Suppressor macrophage treated with lipopolysaccharide for 1 hour (primary cell): ENCODE results near the gene OR10Z1.
A peak's percentile ranks its signal among the peaks of the same experiment; 100 is the strongest.

ENCODE experiments used
- DNase-seq, 3 donors: peaks; one replicate each; pipeline ENCODE4 v3.0.0-alpha.2; 2020 to 2022

OR10Z1 gene, protein sequence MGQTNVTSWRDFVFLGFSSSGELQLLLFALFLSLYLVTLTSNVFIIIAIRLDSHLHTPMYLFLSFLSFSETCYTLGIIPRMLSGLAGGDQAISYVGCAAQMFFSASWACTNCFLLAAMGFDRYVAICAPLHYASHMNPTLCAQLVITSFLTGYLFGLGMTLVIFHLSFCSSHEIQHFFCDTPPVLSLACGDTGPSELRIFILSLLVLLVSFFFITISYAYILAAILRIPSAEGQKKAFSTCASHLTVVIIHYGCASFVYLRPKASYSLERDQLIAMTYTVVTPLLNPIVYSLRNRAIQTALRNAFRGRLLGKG

DNA sequence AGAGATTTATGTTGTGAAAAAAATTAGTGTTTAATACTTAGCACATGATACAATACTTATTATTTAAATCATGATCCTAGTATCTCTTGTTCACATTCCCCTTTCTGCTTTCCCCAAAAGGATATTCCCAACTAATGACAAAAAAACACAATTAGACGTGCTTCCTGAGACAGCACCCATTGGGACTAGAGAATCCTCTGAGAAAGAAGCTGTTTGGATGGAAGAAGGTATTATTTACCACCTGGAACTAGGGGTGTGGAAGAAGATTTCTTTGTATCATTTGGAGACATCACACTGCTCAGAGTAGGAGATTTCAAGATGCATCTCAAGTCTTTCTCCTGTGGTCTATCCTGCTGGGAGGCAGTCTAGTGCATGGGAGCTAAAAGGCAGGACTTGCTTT lies at the start of gene OR10Z1:
OR10Z1 (plus strand) TSS at position 301 of the 400 bp plus-strand sequence. CDS start 1,171 bp downstream, outside the sequence.
- DNase-seq = no peak

DNA sequence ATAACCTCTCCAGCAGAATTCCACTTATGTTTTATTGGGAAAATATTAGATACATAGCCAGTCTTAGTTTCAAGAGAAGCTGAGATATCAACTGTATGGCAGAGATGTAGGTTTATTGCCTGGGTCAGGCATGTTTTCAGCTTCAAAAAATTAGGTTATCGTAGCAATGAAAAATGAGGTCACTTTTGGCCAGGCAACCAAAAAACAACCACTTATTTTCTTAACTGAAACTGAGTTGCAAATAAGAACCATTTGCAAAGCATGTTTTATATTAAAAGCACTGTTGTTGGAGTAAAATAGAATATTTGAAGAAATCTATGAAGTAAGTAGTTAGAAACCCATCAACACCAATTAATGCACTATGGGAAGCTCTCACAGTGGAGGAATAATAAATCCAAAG lies 45.4 kb upstream of the OR10Z1 start:
- DNase-seq = no peak

DNA sequence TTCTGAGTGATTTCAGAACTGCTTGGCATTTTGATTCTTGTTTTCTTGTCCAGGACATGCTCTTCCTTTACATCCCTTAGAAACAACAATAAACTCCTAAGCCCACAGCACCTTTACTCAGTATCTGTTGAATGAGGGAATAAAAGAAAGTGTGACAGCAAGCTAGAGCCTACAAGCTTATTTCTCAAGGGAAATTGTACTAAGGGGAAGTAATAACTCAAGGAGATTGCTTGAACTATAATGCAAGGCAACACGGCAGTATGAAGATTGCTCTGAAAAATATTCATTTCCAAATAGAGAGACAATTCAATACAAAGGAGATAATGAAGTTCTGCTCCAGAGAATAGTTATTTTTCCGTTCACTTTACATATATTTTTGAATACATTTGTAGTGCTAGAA lies 41.2 kb upstream of the OR10Z1 start:
- DNase-seq = peak in 1 of 3 donors; percentile 22

DNA sequence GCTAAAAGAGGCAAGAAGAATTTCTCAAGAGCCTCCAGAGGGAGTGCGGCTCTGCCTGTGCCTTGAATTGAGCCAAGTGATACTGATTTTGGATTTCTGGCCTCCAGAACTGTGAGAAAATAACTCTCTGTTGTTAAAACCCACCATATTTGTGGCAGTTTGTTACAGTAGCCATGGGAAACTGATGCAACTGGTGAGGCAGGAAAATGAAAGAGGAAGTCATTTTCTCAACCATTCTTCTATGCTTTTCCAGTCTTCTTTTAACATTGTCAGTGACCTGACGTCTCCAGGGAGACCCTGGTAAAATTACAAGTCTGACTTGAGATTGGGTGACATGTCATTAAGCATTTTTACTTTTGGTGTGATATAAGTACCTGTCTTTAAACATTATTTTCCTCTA lies 40.5 kb upstream of the OR10Z1 start:
- peak; percentile 36 to 56 (median 55) for DNase-seq

DNA sequence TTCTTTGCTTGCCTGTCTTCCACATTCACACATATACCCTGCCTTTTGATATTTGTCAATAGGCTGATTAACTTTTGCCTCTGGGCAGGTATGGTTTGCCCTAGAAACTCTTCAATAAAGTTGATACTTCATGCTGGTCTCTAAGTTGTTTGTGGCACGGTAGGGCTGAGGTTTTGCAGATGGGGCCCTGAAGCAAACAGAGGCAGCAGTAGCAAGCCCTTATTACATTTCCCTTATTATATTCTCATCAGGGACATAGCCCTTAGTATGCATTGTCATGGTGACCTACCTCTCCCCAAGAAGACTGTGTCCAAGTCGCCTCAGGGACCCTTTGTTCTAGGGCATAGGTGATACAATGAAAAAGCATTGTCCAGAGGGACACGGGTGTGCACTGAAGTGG lies 34.6 kb upstream of the OR10Z1 start, which contains the start of gene OR6P1:
OR6P1 (minus strand) TSS at position 101 of the 400 bp plus-strand sequence. CDS start 6,976 bp downstream, outside the sequence.
- DNase-seq = no peak

DNA sequence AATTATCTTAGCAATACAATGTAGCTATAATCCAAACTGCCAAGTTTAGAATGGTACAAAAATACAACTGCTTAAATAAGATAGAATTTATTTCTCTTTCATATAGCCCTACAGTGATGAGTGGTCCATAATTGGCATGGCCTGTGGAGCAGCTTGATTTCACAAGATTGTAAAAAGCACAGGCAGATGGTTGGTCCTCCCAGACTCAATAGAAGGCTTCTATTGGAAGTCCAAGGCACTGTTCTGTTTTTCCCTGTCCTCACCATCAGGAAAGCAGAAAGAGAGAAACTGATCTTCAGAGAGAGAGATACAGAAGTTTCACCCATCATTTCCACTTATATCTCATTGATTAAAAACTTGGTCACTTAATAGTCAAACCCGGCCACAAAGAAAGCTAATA lies 32.8 kb upstream of the OR10Z1 start:
- no peak for DNase-seq

DNA sequence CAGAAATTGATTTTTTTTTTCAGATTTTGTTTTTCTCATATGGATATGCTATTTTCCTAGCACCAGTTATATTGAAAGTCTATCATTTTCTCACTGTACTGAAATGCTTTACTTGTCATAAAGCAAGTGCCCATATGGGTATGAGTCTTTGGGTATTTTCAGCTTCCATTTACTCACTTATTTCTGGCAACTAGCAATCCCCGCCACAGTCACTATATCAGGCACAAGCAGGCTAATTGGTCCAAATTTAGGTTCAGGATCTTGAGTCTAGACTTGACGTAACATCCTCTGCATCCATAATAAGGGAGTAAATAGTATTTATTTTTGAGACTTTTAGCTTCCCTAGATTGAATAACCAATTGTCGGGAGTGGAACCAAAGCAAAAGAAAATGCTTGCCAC lies 27.5 kb upstream of the OR10Z1 start:
- no peak for DNase-seq

DNA sequence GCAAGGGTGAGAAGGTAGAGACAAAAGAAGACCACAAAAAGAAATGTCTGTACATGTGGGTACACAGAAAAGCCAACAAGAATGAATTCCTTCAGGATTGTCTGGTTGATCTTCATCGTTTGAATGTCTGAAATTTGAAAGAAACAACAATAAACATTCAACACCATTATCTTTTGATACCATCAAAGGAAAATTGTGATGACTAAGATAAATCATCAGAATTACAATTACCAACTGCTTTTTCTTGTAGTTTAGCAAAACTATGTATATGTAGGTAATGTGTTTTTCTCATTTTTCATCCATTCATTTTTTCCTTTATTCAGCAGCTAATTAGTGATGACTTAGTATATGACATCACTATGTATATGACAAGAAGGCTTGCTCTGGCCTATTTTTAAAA lies 25.3 kb upstream of the OR10Z1 start, which contains the start of gene OR10X1:
OR10X1 (minus strand) TSS at position 167 of the 400 bp plus-strand sequence; CDS start at position 167, 0 bp downstream.
- DNase-seq = no peak

DNA sequence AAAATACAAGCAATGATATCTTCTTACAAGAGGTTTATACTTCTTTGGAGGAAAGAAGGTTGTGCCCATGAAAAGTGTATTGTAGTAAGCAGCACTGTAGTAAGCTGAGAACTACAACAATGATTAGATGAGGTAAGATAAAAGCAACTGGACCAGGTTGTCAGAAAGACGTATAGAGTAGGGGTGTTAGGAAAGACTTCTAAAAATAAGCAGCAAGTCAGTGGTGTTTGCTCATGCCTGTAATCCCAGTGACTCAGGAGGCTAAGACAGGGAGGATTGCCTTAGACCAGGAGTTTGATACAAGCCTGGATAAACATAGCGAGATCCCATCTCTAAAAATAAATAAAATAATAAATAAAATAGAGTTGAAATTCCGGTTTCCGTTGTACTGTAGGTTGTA lies 21.1 kb upstream of the OR10Z1 start:
- no peak for DNase-seq

DNA sequence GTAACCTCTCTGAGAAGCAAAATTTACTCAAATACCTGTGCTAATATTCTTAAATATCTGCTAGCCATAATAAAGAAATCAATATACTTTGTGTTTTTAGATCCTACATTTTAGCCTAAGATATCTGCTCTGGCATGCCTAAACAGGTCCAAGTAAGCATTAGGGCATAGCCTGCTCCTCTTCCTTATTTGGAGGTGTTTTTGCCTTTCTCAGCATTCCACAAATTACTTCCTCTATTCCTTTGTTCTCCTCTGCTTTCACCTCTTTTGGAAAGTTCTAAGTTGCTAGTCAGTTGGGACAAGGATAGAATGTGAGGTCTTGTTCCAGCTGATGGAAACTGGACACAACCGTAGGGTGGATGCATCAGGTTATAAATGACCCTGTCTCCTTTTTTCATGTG lies 18.1 kb upstream of the OR10Z1 start:
- DNase-seq = no peak

DNA sequence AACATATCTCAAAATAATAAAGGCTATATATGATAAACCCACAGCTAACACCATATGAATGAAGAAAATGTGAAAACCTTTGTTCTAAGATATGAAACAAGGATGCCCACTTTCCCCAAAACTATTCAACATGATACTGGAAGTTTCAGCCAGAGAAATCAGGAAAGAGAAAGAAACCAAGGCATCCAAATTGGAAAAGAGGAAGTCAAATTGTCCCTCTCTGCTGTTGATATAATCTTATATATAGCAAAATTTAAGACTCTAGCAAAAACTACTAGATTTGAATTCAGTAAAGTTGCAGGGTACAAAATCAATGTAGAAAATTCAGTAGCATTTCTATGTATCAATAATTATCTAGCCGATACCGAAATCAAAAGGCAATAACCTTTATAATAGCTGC lies 4.3 kb upstream of the OR10Z1 start:
- no peak for DNase-seq

DNA sequence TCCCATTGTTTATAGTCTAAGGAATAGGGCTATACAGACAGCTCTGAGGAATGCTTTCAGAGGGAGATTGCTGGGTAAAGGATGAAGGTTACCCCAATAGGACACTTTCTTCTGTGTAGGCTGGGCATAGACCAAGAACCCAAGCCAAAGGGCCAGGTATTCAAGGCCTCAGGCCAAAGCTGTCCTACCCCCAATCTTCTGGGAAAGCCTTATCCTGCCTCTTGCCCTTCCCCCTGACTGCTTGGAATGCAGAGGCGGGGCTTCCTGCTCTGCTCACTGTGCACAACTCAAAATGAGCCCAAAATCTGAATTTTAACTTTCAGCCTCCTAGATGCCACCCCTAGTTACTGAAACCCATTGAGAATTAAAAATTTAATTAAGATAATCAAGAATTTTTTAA lies 2.2 kb downstream of the OR10Z1 start:
- no peak for DNase-seq

DNA sequence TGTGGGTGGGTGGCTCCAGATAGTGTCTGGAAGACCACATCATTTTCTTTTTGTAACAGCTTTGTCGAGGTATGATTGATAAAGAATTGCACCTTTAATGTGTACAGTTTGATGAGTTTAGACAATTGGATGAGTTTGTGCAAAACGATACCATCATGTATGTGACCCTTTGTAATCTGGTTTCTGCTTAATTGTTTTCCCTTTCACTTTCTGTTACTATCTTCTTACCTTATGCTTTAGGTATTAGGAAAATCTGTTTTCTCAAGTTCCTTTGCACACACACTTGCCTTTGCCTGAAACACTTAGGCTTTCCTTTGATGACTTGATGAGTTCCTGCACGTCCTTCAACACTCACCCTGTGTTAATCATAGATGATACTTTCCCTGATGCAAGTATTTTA lies 6.8 kb downstream of the OR10Z1 start:
- DNase-seq = no peak

DNA sequence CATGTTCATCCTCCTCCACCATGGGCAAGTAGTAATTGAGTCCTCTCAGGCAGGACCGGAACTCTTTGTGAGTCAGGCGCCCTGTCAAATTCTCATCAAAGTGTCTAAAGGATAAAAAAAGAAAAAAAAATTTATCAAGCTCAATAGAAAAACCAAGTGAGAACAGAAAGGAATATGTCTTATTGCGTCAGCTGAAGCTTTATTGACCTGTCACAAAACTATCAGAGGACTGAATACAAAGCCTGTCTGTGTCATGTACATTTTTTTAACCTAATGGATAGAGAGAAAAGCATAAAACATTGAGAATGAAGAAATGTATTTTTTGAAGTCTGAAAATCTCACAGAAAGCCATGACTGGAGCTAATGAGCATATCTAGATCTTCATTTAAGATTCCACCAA lies 8.7 kb downstream of the OR10Z1 start:
- DNase-seq = no peak

DNA sequence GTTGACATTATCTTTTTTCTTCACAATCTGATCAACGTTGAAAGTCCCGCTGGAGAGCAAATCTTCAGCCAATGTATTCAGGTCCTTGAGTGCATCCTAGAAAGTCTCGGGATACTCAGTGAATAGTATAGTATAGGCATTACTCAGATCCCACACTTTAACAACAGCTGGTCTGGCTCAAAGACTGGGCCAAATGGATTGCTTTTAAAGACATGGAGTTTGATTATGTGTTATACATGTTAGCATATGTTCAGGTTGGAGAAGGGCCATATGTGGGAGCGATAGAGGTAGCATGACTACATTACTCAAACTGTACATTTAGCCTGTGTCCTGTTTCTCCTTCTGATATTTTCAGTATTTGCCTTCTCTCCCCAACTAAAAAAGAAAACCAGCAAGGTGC lies 33.1 kb downstream of the OR10Z1 start:
- no peak for DNase-seq

DNA sequence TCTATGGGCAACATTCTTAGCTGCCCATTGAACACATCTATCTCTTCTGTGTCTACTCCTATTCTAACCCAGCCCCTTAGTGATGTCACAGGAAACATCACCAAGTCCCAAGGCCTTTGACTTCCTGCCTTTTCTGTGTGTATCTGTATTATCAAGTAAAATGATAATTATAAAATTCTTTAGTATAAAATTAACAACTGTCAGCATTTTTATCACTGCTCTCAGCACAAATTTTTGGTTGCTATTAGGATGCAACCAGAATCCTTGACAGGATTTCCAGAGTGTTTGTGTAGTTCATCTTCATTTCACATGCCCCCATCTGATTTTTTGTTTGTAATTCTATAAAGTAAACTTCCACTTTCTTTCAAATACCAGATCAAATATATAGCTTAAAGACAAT lies 33.8 kb downstream of the OR10Z1 start:
- DNase-seq = no peak

DNA sequence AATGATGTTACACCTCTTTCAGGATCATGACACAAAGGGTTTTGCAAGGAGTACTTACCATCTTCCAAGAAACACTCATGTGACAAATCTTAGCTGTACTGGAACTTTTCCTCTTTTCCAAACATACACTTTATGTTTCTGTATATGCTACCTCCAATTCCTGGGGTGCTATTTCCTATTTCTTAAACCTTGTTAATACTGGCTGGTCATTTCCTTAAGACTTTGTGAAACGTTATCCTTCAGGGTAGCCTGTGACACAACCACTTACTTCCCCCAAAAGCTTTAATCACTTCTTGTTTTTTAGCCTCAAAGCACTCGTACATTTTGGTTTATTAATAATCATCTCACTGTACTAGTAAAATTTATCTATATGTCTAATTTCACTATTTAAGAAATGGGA lies 39.4 kb downstream of the OR10Z1 start:
- peak; percentile 59 to 80 (median 79) for DNase-seq

DNA sequence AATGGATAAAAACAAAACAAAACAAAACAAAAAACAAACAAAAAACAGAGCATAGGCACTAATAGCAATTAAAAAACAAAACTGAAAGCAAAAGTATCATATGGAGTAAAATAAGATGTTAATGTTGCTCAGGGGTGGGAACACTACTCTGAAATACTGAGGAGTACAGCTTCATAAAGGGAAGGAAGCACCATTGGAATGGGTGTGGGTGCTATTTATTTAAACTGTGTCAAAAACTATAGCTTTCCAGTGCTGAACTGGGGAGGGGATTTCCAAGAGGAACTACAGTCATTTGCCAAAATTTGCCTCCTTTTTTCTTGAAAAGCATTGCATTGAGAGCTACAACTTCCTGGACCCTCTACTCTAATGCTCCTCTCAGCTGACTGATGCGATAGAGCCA lies 41.4 kb downstream of the OR10Z1 start:
- DNase-seq = peak; percentile 79 to 89 (median 83)

DNA sequence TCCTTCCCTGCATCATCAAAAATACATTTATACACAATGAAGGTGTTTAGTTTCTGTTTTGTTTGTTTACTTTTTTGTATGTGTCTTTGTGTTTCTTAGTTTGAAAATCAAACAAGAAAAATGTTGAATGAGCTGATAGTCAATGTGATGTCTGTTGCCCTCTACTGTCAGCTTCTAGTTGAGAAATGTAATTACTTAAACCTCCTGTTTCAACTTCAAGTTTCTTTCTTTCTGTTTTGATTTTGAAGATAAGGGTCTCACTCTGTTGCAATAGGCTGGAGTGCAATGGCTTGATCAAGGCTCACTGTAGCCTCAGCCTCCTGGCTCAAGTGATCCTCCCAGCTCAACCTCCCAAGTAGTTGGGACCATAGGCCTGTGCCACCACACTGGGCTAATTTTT lies 44.0 kb downstream of the OR10Z1 start:
- DNase-seq = peak in 2 of 3 donors; percentile 10 to 27

DNA sequence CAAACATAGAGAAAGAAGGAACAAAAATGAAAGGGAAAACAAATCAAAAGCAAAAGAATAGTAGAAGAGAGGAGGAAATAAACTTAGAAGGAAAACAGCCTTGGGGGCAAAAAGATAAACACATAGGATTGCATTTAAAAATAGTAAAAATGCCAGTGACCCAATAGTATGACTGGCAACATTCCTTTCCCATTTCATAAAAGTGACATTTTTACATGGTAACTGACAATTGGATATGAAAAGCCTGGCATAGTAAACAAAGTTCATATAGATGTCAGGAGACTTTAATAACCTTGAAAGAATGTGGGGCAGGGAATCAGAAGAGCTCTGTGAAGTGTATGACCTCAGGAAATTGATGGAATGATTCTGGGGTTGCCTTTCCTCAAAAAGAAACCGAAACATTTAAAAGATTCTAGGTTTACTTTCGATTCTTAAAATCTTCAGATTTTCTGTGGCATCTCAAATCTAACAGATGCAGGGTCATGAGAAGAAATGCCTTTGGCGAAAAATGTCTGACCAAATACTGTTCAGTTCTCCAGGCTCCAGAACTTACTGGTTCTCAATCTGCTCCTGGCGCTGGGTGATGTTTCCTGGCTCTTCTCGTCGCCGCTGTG lies 47.8 kb downstream of the OR10Z1 start:
- DNase-seq = no peak

DNA sequence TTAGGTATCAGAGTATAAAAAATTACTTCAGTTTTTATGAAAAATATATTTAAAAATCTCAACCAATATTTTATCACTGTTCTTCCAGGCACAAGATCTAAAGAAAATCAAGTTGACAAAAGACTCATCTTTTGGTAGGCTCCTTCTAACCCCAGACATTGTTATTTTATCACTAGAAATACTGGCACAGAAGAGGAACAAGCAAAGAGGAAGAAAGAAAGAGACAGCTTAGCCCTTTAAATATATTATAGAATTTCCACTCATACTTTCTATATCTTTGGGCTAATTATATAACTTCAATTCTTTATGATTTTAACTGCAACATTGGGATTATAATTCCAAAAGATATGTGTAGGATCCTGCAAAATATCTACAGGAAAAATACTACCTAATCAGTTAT lies 49.0 kb downstream of the OR10Z1 start:
- DNase-seq = peak in 2 of 3 donors; percentile 35 to 36

DNA sequence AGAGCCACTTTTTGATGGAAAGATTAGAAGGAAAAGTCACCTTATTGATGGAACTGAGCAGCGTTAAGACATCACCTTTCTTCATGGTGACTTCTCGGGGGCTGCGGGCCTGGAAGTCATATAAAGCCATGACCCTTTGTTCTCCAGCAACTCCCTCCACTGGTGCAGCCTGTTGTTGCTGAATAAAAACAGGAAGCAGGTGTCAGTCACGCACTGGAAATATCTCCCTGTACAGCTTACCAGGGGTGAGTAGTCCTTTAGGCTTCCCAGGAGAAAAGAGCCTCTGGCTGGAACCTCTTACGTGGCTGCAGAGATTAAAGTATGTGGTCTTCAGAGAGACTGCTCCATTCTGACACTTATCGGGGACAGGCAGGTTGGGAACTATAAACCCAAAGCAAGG lies 49.5 kb downstream of the OR10Z1 start:
- DNase-seq = peak; percentile 53 to 54 (median 53)
